GM18858 (cell line): ENCODE measurements around the gene NGDN.
"Not testable (repeated sequence)": the region's sequence is repeated elsewhere in the genome, so short reads cannot be mapped to it uniquely, and the experiment has no call there.

Source experiments
- ATAC-seq: cut with Tn5 transposase; IDR thresholded peaks from one replicate; pipeline ENCODE4 v1.9.1; 2021; ENCODE audit not compliant: unreplicated experiment

NGDN gene, protein sequence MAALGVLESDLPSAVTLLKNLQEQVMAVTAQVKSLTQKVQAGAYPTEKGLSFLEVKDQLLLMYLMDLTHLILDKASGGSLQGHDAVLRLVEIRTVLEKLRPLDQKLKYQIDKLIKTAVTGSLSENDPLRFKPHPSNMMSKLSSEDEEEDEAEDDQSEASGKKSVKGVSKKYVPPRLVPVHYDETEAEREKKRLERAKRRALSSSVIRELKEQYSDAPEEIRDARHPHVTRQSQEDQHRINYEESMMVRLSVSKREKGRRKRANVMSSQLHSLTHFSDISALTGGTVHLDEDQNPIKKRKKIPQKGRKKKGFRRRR

DNA sequence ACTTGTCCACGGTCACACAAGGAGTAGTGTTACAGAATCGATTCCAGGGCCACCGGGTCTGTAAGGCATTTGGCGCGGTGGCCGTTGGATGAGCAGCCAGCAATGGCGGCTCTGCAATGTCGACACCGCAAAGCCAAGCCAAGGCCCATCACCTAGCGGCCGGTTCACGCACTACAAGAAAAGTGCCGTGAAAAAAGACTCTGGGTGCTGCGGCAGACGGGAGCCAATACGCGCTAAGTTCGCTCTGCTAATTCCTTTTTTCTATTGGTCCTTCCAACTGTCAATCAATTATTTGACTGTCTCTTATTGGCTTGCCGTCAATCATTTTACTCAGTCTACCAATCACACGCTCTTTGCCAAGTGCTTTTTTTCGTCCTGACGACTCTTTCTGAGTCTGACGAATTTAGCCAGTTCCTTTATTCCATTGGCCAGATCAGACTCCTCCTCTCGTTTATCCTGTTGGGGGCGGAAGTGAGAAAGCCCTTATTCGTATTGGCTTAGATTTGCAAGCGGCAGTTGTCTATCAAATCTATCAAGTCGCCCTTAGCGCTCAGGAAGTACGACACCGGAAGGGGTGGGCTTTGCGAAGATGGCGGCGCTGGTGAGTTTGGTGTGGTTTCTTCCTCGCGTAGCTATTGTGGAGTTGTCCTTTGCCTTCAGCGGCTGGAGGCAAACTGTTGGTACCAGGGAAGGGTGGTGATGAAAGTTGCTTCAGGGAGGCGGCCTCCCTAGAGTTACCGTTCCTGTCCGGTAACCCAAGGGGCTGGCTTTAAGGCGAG is at the start of gene NGDN:
TSS of gene NGDN (plus strand) at position 577 of the 779 bp plus-strand sequence. CDS start at position 590, 13 bp downstream.
- peak; percentile 96 for ATAC-seq

DNA sequence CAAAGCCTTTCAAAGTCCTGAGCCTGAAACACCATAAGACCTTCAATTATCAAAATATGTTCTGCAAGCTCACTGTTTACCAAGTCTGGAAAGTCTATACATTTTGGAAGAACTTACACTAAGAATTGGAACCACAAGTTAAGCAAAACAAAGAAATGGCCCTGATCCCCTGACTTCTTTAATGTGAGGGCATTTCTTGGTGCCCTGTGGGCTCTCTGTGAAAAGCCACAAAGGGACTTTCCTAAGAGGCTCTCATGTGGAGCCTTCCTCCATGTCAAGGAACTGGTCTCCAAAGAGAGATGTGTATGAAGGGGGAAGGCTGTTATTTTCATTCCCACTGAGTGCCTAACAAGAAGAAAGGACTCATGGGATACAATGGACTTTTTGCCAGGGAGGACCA is 47.9 kb upstream of the NGDN start:
- no peak for ATAC-seq

GRCh38 chr14:23423657-23424056 is 45.8 kb upstream of the NGDN start:
- ATAC-seq, result no peak

DNA sequence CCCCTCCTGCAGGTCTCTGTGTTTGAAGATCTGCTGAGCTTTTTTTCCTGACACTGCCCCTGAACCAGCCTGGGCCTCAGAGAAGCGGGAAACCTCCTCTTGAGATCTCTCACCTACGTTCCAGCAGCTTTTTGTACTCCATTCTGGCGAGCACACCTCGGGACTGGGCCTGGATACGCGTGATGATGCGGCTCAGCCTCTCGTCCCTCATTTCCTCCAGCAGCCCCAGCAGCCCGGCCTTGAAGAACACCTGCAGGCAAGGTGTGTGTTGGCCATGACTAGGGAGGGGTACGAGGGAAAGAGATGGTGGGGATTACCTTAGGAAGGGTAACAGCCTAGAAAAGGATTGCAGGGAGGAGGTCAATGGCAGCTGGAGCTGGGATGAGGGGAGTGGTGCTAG is 44.3 kb upstream of the NGDN start:
- ATAC-seq, result no peak

DNA sequence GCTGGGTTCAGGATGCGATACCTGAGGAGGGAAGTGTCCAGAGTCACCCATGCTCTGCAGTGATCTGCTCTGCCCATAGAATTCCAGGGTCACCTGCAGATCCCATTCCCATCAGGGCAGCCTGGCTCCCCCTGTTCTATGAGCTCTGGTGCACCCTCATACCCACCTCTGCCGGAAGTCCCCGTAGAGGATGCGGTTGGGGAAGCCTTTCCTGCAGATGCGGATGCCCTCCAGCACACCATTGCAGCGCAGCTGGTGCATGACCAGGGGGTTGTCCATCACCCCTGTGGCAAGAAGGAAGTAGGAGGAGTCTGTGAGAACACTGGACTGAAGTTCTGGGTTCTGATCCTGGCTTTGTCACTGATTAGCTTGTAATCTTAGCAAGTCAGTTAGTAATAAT is 43.7 kb upstream of the NGDN start:
- ATAC-seq, result not testable (repeated sequence)

GRCh38 chr14:23428686-23429495 is 40.6 kb upstream of the NGDN start:
- no peak for ATAC-seq

DNA sequence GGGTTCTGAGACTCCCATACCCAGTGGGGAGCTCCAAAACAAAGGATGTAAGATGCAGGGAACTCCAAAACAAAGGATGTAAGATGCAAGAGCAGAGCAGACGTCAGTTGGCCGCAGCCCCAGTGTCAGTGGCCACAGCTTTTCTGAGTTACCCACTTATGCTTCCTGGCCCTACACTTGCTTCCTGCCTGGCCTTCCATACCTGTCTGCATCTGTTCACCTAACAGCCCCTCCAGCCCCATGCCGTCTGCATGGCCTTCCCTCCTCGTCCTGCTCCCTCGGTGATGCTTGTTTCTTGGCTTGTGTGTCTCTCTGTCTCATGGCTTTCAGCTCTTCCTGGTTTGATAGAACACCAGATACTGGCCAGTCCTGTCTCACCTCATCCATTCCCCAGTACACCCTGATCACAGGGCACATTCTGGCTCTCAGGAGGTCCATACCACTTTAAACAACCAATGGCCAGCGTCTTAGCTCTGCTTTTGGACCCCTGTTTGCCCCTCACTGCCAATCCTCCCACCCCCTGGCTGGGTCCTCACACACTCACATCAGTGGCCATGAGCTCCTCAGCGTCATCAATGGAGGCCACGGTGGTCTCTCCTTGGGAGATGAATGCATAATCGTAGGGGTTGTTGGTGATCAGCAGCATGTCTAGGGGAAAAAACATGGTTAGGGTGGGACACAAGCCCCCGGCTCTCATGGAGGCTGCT is 39.3 kb upstream of the NGDN start:
- no peak for ATAC-seq

GRCh38 chr14:23430723-23431085 is 38.8 kb upstream of the NGDN start:
- ATAC-seq, result no peak

GRCh38 chr14:23431486-23431885 is 38.0 kb upstream of the NGDN start:
- no peak for ATAC-seq

- no peak for ATAC-seq
These were observed 37.2 kb upstream of the NGDN start for GRCh38 chr14:23432102-23432925.

DNA sequence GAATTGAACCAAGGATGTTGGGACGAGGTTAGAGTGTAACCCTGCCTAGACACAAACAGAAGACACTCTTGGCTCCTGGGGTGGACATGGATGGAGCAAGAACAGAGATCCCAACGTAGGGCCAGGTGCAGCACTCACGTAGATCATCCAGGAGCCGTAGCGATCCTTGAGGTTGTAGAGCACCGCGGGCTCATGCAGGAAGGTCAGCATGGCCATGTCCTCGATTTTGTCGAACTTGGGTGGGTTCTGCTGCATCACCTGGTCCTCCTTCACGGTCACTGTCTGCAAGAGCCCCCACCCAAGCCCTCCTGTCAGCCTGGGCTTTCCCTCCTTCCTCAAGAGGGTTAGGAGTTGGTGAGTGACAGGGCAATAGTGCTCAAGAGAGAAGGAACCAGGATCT is 36.6 kb upstream of the NGDN start:
- ATAC-seq, result no peak

- no peak for ATAC-seq
These were observed 36.0 kb upstream of the NGDN start for GRCh38 chr14:23433457-23433856.

- ATAC-seq, result no peak
These were observed 34.8 kb upstream of the NGDN start for GRCh38 chr14:23434488-23435222.

DNA sequence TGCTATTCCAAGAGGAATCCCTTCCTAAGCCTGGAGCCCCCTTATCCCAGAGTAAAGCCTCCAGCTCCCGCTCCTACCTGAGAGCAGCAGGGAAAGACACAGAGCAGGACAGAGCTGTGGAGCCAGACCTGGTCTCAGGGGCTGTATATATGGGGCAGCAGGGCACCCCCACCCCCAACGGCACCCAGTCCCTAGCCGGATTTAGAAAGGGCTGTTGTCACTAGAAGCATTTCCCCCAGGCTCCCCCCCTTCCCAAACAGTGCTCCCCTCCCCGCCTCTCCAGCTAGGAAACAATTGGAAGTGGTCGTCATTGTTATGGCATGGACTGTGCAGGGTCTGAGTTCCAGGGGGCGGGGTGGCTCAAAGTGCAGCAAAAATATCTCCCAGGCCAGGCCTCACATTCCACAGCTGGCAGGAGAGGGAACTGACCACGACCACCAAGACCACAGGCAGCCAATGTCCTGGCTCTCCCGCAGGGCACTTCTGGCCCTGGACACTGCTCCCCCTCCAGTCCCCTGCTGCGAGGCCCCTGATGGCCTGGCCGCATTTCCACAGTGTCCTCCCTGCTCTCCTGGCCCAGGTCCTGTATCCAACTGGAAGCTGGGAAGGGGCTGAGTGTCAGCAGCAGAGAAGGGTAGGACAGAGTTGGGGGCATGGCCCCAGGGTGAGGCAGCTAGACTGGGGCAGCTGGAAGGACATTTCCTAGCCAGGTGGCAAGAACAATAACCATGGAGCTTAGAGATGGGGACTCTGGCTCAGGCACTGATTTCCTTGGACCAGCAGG is 33.8 kb upstream of the NGDN start, which contains the start of gene MYH7:
TSS of gene MYH7 (minus strand) at position 118 of the 784 bp plus-strand sequence. CDS start 1,928 bp downstream, outside the sequence.
- no peak for ATAC-seq

GRCh38 chr14:23436327-23437132 is 33.0 kb upstream of the NGDN start:
- ATAC-seq, result no peak

DNA sequence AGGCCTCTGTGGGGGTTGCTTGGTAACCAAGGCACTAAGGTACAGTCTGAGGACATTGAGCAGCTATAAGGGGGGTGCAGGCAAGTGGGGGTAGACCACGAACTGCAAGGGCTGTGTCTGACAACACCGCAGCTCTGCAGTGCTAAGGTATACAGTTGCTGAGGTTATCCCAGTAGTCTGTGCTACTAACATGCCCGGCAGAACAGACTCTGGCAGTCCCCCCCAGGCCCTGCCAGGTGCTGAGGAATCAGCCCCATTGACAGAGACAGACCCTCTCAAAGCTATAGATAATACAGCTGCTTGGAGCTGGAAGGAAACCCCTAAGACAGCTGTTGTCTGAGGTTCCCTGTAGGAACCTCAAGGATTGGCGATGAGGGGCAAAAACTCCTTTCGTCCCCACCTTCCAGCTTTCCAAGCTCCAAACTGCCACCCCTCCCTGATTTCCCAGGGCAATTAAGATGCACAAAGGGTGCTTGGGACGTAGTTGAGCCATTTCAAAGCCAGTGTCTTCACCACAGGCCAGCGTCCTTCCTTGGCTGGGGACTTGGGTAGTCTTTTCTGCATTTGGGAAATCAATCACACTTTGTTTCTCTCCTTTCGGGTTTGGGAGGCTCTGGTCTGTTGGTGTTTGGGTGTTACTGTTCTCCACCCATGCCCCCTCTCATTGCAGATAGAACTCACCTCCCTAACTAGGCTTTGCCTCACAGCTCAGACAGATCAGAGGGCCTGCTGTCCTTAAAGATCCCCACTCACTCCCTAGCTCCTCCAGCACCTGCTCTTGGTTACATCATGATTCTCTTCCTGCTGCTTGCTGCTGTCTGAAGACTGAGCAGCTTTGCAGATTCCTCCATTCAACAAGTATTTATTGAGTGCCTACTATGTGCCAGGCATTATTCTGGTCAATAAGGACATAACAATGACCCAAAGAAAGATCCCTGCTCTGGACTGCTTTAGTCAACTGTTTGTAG is 32.1 kb upstream of the NGDN start:
- ATAC-seq, result no peak
